Stimulated activated CD8-positive, alpha-beta memory T cell treated with anti-CD3 and anti-CD28 coated beads, Interleukin-15, amount 100 ng/mL, for 4 hours (primary cell): ENCODE data around the gene PTPN18.
"Not testable (repeated sequence)": the region's sequence is repeated elsewhere in the genome, so short reads cannot be mapped to it uniquely, and the experiment has no call there.

ENCODE experiments used
- DNase-seq, 2 donors: peaks; one replicate each; pipeline ENCODE4 v3.0.0-alpha.2; 2020; ENCODE audit warnings: low read depth in 2 of 2

The PTPN18 gene, protein sequence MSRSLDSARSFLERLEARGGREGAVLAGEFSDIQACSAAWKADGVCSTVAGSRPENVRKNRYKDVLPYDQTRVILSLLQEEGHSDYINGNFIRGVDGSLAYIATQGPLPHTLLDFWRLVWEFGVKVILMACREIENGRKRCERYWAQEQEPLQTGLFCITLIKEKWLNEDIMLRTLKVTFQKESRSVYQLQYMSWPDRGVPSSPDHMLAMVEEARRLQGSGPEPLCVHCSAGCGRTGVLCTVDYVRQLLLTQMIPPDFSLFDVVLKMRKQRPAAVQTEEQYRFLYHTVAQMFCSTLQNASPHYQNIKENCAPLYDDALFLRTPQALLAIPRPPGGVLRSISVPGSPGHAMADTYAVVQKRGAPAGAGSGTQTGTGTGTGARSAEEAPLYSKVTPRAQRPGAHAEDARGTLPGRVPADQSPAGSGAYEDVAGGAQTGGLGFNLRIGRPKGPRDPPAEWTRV

DNA sequence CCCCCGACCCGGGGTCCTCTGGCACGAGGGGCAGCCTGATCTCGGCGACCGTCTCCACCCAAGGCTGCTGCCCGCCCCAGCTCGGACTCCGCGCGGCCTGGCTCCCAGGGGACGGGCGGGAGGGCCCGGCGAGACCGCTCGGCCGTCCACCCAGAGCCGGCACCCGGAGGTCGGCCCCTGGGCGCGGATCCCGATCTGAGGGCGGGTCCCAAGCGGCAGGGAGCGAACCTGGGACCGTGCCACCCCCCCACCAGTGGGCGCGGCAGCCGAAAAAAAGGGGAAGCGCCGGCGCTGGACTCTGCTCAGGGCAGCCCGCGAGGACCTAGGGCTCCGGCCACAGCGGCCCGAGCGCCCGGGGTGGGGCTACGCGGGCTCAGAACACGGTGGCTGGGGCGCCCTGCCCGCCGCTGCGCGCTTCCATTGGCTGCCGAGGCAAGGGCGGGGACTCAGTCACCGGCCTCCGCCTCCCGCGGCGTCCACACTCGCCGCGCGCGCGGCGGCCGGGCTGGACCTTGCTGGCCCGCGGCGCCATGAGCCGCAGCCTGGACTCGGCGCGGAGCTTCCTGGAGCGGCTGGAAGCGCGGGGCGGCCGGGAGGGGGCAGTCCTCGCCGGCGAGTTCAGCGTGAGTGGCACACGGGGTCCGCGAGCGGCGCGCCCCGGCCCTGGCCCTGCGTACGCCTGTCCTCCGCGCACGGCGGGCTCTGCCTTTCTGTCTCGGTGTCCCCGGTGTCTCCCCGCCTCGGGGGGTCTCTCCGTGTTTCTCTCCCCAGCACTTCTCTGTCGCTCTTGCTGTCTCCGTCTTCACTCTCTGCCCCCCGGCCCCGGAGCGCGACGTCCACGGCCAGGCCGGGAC, at the start of gene PTPN18:
Gene PTPN18 (plus strand): TSS at position 479 of the 854 bp plus-strand sequence. CDS start 52 bp downstream, at position 531.
- DNase-seq, result peak in 1 of 2 donors; percentile 48

- no peak for DNase-seq
These were observed 48.0 kb upstream of the PTPN18 start for GRCh38 chr2:130307850-130308249.

- no peak for DNase-seq
These were observed 45.0 kb upstream of the PTPN18 start for GRCh38 chr2:130310881-130311280.

DNA sequence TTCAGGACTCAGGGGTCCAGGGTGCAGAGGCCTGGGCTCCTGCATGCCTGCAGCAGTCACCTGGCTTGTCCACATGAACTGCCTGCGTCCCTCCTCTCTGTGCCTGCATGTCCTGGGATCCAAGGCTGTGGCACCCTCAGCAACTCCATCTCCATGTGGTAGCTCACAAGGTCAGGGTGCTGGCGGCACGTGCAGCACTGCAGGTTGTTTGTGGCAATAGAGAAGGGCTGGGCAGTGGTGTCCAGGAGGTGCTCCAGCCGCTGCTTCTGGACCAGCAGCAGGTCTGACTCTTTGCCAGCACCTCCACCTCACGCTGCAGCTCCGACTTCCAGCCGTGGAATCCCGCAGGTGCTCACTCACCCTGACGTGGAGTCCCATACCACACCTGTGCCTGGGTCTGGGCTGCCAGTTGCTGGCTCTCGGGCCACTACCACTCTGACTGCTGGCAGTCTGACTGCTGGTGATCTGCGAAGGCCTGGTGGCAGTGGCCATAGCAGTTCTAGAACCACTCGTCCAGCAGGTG, 42.0 kb upstream of the PTPN18 start:
- DNase-seq, result no peak

DNA sequence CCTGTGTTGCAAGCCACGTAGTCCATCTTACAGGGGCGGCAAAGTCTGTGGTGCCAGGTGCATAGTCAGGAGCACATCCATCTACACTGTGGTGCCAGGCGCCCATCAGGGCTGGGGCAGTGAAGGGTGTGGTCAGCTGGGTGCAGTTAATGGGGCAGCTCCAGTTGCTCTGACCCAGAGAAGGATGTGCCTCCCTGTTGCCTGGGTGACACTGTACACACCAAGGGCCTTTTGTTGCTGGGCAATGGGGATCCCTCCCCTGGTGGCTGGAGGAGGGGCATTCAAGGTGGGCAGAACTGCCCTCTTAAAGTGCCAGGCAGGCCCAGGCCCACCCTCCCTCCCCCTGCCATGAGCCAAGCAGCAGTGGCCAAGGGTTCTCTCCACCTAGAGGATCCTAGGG, 41.5 kb upstream of the PTPN18 start:
- DNase-seq, result no peak

DNA sequence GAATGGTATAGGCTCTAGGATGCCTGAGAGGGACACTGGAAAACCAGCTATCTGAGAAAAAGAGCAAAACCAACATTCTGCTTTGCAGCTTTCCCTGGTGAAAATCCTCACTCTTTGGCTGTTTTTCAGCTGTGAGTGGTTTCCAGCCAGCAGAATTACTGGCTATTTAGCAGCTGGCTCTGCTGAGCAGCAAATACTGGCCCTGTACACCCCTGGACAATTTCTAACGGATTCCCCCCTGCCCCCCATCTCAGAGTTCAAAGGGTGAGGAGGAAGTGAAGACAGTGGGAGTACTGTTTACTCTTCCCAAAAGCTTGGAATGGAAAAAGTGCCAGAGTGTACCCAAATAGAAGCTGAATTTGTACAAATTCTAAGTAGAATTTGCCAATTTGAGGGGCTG, 39.3 kb upstream of the PTPN18 start:
- no peak for DNase-seq

GRCh38 chr2:130318906-130319305, 37.0 kb upstream of the PTPN18 start:
- no peak for DNase-seq

DNA sequence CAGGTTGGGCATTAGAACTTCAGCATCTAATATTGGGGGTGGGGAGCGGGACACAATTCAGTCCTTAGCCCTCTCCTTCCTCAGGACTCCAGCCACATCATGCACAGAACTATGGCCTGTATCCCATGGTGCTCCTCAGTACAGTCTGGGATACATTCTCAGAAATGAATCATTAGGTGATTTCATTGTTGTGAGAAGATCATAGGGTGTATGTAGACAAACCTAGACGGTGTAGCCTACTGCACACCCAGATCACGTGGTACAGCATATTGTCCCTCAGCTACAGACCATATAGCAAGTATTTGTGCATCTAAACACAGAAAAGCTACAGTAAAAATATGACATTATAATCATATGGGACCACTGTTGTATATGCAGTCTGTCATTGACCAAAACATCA, 36.3 kb upstream of the PTPN18 start:
- no peak for DNase-seq

- DNase-seq, result no peak
These were observed 27.9 kb upstream of the PTPN18 start for GRCh38 chr2:130327703-130328527.

DNA sequence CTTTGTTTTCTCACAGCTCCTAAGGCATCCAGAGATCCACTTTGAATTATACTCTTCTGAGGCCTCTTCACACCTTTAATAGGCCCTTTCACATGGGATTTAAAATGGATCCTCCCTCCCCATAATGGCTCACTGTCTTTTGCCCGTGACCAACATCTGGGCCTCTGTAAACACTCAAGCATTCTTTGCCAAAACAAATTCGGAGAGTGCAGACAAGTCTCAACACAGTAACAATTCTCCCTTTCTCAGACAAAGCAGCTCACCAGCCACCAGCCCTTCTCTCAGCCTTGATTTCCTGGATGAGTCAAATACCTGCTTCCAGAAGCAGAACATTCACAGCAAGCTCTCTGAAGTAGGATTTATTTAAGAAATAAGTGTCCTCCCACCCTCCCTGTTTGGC, 27.1 kb upstream of the PTPN18 start:
- DNase-seq, result no peak

DNA sequence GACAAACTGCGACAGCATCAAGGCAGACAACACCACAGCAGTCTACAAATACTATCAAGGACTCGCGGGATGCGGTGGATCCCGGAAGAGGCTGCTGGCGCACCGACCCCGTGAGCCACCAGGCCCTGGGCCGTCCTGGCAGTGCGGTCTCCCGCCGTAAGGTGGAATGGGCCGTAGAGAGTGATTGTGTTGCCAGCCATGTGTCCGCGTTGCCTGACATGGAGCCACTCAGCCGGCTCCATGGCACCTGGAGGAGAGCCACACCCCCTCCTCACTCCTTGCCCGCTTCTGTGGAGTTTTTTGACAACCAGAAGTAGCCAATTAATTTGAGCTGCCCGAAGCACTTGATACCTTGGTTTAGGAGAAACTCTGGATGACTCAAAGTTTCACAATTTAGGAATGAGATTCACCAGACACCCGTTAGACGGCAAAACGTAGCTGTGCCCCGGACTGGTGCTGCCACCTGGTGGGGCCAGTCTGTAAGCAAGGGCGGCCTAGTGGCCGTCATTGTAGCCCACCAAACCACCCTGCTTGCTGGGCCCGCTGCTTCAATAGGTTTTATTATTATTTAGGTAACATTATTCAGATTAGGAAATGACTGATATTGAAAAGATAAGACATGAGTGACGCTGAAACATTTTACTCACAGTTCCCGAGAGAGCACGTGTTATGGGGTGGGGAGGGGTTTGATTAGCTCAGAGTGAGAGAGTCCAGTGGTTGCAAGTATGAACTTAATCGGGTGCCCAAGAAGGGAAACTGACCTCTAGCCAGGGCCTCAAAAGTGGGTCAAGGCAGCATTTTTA, 23.4 kb upstream of the PTPN18 start:
- peak in 1 of 2 donors; percentile 39 for DNase-seq

DNA sequence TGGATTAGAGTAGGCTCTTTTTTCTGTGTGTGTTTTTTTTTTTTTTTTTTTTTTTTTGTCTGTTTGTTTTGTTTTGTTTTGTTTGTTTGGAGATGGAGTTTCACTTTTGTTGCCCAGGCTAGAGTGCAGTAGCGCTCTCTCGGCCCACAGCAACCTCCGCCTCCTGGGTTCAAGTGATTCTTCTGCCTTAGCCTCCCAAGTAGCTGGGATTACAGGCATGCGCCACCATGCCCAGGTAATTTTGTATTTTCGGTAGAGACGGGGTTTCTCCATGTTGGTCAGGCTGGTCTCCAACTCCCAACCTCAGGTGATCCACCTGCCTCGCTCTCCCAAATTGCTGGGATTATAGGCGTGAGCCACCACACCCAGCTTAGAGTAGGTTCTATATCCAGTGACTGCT, 22.6 kb upstream of the PTPN18 start:
- not testable (repeated sequence) for DNase-seq

- no peak for DNase-seq
These were observed 21.8 kb upstream of the PTPN18 start for GRCh38 chr2:130334026-130334425.

DNA sequence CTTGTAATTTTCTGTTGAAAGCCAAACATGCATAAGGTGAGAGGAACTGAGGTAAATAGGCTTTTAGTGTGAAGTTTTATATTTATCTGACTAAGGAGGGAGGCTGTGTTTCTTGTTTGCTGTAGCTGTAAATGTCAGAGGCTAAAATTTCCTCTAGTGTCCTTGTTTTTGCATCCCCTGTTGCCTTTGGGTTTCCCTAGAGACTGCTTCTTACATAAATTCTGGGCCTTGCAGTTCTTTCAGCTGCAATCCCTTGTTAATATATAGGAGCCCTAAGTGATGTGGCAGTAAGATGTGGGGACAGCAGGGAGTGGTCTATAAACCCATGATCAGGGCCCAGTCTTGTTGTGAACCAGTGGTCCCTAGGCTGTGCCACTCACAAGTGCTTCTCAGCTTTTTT, 20.6 kb upstream of the PTPN18 start:
- DNase-seq, result no peak

DNA sequence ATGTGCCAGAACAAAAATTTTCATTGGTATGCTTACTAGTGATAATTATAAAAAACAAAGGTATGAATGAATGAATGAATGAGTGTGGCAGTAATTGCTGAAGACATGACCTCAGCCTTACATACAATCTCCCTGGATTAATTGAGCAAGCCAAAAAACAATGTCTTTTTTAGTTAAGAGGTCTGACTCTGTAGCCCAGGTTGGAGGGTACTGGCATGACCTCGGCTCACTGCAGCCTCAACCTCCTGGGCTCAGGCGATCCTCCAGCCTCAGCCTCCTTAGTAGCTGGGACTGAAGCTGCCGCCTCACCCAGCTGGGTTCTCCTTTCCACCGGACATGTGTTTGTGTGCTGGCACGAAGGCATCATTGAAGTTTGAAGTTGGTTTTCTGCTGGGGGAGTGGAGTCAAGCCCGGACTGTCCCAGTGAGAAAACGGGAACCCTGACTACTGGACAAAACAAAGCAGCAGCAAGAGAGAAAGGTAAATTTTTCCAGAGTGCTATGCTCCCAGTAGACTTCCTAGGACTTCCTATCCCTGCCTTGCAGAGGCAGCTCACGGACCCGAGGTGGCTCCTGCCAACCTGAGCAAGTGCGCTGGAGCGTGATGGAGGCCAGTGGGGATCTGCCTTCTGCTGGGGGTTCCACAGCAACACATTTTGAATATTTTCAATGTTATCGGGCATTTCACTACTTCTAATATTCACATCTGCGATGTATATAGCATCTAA, 19.5 kb upstream of the PTPN18 start:
- DNase-seq, result no peak

- DNase-seq, result no peak
These were observed 18.8 kb upstream of the PTPN18 start for GRCh38 chr2:130336877-130337734.

GRCh38 chr2:130337735-130338325, 18.0 kb upstream of the PTPN18 start:
- DNase-seq, result no peak

- no peak for DNase-seq
These were observed 17.0 kb upstream of the PTPN18 start for GRCh38 chr2:130338793-130339345.
